HG03095 (cell line): ENCODE measurements around the gene ZNF747.

Source experiments
- ATAC-seq: cut with Tn5 transposase; IDR thresholded peaks from one replicate; pipeline ENCODE4 v1.9.1; 2021; ENCODE audit warnings: moderate library complexity; ENCODE audit not compliant: unreplicated experiment

Gene ZNF747

DNA sequence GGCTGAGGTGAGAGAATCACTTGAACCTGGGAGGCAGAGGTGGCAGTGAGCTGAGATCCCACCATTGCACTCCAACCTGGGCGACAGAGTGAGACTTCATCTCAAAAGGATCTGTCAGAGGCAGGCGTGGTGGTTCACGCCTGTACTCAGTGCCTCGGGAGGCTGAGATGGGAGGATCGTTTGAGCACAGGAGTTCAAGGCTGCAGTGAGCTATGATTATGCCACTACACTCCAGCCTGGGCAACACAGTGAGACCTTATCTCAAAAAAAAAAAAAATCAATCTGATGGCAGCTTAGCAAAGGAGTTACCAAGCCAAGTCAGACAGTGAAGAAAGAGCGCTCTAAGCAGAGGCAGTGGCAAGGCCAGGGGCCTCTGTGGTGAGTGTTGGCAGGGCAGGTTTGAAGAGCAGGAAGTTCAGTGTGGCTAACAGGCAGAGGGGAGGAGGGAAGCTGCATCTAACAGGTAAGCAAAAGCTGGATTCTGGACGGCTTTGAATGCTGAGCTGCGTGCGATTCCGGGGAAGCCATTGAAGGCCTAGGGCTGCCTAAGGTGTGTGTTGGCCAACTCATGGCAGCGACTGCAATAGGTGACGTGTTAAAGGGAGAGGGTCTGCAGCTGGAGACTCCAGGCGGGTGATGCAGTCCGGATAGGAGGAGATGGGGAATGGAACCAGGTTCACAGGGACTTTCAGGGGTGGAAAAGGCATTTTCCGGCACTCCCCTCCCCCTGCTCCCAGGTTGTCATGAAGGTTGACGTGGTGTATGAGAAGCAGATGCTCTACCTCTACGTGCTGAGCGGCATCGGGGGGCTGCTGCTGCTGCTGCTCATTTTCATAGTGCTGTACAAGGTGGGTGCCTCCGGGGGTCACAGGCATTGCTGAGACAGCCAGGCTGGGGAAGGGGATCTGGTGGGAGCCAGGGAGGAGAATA is 15.3 kb downstream of the ZNF747 start:
- no peak for ATAC-seq

DNA sequence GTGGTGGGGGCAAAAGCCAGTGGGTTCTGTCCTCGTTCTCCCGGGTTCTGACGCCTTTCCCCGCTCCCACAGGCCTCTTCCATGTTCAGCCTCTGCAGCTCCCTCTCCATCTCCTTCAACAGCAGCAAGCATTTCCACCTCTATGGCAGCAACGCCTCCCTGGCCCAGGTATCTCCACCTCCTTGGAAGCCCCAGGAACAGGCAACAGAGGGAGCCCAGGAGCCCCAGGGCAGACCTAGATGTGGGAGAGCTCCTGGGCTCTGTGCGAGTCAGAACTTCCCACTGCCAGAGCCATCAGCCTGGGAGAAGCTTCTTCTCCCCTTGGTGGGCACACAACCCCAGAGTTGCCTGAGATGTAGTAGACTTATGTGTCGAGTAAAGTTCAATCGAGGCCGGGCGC is 16.1 kb downstream of the ZNF747 start:
- ATAC-seq = no peak

DNA sequence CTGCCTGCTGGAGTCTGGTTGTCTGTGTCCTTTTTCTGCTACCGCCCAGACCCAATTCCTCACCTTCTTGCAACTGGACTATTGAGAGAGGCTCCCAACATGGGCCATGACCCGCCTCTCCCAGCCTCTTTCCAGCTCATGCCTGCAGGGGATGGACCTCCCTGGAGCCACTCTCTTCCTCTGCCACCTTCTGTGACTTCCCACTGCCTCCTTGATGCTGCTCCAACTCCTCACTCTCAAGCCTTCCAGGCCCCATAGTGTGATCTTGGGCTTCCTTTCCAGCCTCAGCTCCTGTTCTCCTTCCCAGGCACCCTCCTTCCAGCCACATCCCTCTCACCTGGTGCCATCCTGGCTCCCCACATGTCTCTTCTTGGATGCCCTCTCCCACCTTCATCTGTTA is 19.4 kb downstream of the ZNF747 start:
- no peak for ATAC-seq

GRCh38 chr16:30511509-30511908 is 23.1 kb downstream of the ZNF747 start:
- no peak for ATAC-seq

GRCh38 chr16:30510376-30510938 is 24.2 kb downstream of the ZNF747 start:
- ATAC-seq = no peak

DNA sequence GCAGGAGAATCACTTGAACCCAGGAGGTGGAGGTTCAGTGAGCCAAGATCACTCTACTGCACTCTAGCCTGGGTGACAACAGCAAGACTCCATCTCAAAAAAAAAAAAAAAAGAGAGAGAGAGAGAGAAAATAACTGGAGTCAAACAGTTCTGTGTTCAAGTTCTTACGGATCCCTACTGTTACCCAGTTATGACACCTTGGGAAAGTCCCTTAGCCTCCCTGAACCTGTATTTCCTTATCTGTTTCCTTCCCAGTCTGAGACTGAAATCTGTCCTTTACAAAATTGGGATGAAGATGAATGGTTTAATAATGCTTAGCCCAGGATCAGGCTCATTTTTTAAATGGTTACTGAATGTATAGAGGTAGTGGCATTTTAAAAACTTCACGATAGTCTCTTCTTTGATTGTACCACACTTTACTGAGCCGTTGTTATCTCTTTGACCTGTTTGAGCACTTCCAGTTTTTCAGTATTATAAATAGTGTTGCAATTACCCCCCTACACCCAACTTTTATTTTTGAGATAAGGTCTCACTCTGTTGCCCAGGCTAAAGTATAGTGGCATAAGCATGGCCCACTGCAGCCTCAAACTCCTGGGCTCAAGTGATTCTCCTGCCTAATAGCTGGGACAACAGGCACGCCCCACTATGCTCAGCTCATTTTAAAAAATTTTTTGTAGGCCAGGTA is 25.4 kb downstream of the ZNF747 start:
- no peak for ATAC-seq

- no peak for ATAC-seq
Measured at GRCh38 chr16:30503403-30504296, 31.0 kb downstream of the ZNF747 start.

DNA sequence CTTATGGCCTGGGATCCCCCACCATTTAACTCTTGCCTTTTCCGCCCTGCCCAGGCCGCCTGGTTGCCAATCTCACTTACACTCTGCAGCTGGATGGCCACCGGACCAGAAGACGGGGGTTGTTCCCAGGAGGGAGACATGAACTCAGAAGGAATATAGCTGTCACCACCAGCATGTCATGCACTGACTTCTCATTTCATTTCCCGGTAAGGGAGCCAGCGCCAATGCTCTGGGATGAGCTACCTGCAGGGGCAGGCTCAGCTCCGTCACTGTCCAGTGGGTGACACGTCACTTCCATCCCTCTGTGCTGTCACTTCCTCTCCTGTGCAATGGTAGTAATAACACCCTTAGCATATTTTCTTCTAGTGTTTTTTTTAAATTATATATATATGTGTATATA is 35.4 kb downstream of the ZNF747 start:
- no peak for ATAC-seq

- ATAC-seq = no peak
Measured at GRCh38 chr16:30494709-30495108, 39.9 kb downstream of the ZNF747 start.

GRCh38 chr16:30493941-30494488 is 40.6 kb downstream of the ZNF747 start:
- ATAC-seq = no peak

DNA sequence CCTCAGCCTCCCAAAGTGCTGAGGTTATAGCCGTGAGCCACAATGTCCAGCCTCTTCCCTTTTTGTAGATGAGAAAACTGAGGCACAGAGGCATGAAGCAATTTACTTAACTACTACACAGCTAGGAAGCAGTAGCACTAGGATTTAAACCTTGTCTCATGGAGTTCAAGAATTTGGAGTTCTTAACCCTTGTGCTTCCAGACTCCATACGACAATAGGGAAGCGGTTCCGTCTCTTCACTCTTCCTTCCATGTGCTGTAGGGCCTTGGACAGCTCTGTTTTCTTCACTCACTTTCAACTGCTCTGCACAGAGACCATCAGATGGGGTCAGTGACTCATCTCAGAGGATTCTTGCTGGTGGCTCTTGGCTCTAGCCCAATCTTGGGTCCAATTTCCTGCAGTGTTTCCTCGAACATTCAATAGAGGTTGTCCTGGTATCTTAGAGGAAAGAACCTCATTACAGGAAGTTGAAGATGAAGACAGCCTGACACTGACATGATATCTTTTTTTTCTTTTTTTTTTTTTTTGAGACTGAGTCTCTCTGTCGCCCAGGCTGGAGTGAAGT is 42.8 kb downstream of the ZNF747 start:
- no peak for ATAC-seq

- ATAC-seq = no peak
Measured at GRCh38 chr16:30491229-30491628, 43.4 kb downstream of the ZNF747 start.

DNA sequence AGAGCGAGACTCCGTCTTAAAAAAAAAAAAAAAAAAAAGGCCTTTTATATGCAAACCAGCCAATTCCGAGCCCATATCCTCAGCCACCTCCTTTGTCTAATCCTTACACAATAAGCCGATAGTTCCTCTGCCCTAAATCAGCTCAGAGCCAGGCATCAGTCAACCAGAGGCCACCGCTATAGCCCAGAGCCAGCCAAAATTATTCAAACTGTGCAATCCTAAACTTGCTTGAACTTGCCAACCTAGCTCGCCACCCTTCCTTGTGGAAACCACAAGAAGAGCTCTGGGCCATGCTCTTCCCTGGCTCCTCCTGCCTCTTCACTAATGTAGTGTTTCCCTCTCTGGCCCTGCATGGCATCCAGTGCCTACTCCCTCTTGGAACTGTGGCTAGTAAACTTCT is 44.4 kb downstream of the ZNF747 start:
- no peak for ATAC-seq

- ATAC-seq = no peak
Measured at GRCh38 chr16:30488764-30489605, 45.7 kb downstream of the ZNF747 start.

DNA sequence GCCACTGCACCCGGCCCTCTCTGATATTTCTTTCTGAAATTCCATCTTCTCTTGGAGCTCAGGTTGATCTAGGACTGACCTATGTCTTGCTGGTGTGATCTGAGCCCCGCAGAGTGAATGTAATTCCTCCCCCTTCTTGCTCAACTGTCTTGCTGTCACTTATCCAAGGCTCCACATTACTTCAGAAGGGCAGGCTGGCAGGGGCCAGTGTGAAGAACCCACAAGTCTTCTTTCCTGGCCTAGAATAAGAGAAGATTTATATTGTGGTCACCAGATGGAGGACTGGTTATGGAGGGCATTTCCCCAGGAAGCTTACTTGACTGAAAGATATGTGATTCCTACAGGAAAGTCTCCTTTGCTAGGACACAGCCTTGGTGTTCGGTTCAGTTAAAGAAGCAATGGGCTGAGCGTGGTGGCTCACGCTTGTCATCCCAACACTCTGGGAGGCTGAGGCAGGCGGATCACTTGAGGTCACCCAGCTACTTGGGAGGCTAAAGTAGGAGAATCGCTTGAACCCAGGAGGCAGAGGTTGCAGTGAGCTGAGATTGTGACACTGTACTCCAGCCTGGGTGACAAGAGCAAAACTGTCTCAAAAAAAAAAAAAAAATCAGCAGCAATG is 48.7 kb downstream of the ZNF747 start:
- no peak for ATAC-seq

GRCh38 chr16:30484887-30485286 is 49.8 kb downstream of the ZNF747 start:
- ATAC-seq = no peak

GRCh38 chr16:30482366-30482765 is 52.3 kb downstream of the ZNF747 start:
- ATAC-seq = no peak

GRCh38 chr16:30481381-30481780 is 53.3 kb downstream of the ZNF747 start:
- ATAC-seq = no peak
